Measurements from ENCODE around the gene MYO3B. TPM values are rescaled to one million over a fixed set of nuclear protein-coding genes. Genes with fewer than 3 reads are reported as not detected.

Gene MYO3B
- total RNA-seq, 2 donors from 2014 or later = 0.16 TPM; not detected in 1

GRCh38 chr2:170237572-170238120, 59.7 kb downstream of the MYO3B start:
- Mint-ChIP-seq H3K36me3 (ENCODE audit: low read depth) (no peaks in the 10 kb centered on the region), H3K27ac (no peak overlapping the region), H3K4me1 (no peaks in the 10 kb centered on the region), H3K27me3 (peaks cover 58% of the 10 kb centered on the region), H3K4me3 (no peak overlapping the region)
- ATAC-seq (no peak), DNase-seq (no peak)
- H3K9me3 ChIP-seq (ENCODE audit: control insufficient read depth, low read length, poor library complexity, severe bottlenecking) = no peaks in the 10 kb centered on the region

GRCh38 chr2:170238776-170239175, 60.8 kb downstream of the MYO3B start:
- Mint-ChIP-seq H3K36me3 (ENCODE audit: low read depth) (no peaks in the 10 kb centered on the region), H3K27ac (no peak overlapping the region), H3K4me3 (no peak overlapping the region), H3K4me1 (no peaks in the 10 kb centered on the region), H3K27me3 (peaks cover 67% of the 10 kb centered on the region)
- DNase-seq (no peak), ATAC-seq (no peak)
- no peaks in the 10 kb centered on the region for H3K9me3 ChIP-seq (ENCODE audit: control insufficient read depth, low read length, poor library complexity, severe bottlenecking)

DNA sequence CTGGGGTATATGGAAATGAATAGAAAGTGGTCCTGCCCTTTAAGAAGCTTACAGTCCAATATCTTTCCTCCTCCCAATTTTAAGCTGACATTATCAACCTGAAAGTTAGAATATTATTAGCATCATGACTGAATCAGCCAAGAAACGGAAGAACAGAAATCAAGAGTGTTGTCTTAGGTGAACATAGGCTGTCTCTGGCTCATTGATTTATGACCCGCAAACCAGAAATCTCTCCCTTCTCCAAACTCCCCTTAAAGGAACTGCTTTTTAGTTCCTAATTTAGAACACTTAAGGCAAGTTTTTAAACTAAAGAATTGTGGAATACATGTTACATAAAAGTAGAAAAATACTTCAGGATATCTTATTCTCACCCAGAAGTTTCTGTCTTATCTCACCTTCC, 62.7 kb downstream of the MYO3B start:
- H3K27ac Mint-ChIP-seq = no peak overlapping the region
- H3K9me3 ChIP-seq (ENCODE audit: control insufficient read depth, low read length, poor library complexity, severe bottlenecking) = no peaks in the 10 kb centered on the region
- H3K4me1 Mint-ChIP-seq = no peaks in the 10 kb centered on the region
- DNase-seq (no peak), ATAC-seq (no peak)
- H3K27me3 Mint-ChIP-seq = peaks cover 73% of the 10 kb centered on the region
- no peaks in the 10 kb centered on the region for H3K36me3 Mint-ChIP-seq (ENCODE audit: low read depth)
- H3K4me3 Mint-ChIP-seq = no peak overlapping the region

- Mint-ChIP-seq H3K4me1 (no peaks in the 10 kb centered on the region), H3K36me3 (ENCODE audit: low read depth) (no peaks in the 10 kb centered on the region), H3K27me3 (peaks cover 72% of the 10 kb centered on the region), H3K4me3 (no peak overlapping the region), H3K27ac (no peak overlapping the region)
- ATAC-seq (no peak), DNase-seq (no peak)
- H3K9me3 ChIP-seq (ENCODE audit: control insufficient read depth, low read length, poor library complexity, severe bottlenecking) = no peaks in the 10 kb centered on the region
Measured at GRCh38 chr2:170241756-170242155, 63.8 kb downstream of the MYO3B start.

- no peaks in the 10 kb centered on the region for H3K9me3 ChIP-seq (ENCODE audit: control insufficient read depth, low read length, poor library complexity, severe bottlenecking)
- DNase-seq (no peak), ATAC-seq (no peak)
- Mint-ChIP-seq H3K36me3 (ENCODE audit: low read depth) (no peaks in the 10 kb centered on the region), H3K27ac (no peak overlapping the region), H3K4me3 (no peak overlapping the region), H3K27me3 (peaks cover 58% of the 10 kb centered on the region), H3K4me1 (no peaks in the 10 kb centered on the region)
Measured at GRCh38 chr2:170243118-170243837, 65.3 kb downstream of the MYO3B start.

DNA sequence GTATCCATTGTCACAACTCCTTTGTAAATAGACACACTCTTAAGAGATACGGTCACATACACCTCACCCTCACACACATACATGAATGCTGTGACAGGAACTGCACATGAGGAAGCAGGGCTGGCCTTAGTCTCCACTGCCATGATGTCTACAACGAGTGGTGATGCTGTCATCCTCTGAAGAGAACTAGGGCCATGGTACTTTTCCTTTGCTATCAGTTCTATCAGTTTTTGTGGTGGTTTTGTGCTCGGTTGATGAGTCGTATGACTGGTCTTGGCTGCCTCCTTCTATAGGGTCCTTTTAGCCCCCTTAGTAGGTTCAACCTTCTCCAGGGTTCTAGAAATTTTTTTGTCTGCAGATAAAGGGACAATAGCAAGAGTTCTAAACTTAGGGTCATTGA, 66.0 kb downstream of the MYO3B start:
- Mint-ChIP-seq H3K27me3 (peaks cover 54% of the 10 kb centered on the region), H3K36me3 (ENCODE audit: low read depth) (no peaks in the 10 kb centered on the region), H3K4me3 (no peak overlapping the region), H3K27ac (no peak overlapping the region), H3K4me1 (no peaks in the 10 kb centered on the region)
- DNase-seq (no peak), ATAC-seq (no peak)
- H3K9me3 ChIP-seq (ENCODE audit: control insufficient read depth, low read length, poor library complexity, severe bottlenecking) = no peaks in the 10 kb centered on the region

DNA sequence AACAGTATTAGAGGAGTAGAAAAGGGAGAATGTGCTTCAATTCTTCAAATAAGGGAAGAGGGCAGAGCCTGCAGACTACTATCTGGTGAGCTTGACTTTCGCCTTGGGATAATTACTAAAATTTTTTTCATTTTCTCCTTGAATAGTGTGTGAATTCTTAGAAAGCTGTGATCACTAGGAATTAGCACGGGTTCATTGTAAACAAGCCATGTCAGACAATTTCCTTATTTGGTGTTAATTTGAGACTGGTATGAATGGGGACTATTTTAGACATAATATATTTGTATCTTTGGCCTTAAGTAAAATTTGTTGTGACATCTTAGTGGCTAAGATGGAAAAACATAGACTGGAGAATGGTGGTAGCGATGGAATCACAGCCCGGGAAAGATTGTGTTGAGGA, 66.6 kb downstream of the MYO3B start:
- Mint-ChIP-seq H3K36me3 (ENCODE audit: low read depth) (no peaks in the 10 kb centered on the region), H3K27ac (no peak overlapping the region), H3K4me1 (no peaks in the 10 kb centered on the region), H3K27me3 (peaks cover 49% of the 10 kb centered on the region), H3K4me3 (no peak overlapping the region)
- ATAC-seq (no peak), DNase-seq (no peak)
- no peaks in the 10 kb centered on the region for H3K9me3 ChIP-seq (ENCODE audit: control insufficient read depth, low read length, poor library complexity, severe bottlenecking)

GRCh38 chr2:170245312-170245711, 67.4 kb downstream of the MYO3B start:
- DNase-seq (no peak), ATAC-seq (no peak)
- Mint-ChIP-seq H3K4me1 (no peaks in the 10 kb centered on the region), H3K4me3 (no peak overlapping the region), H3K27me3 (peaks cover 42% of the 10 kb centered on the region), H3K36me3 (ENCODE audit: low read depth) (no peaks in the 10 kb centered on the region), H3K27ac (no peak overlapping the region)
- H3K9me3 ChIP-seq (ENCODE audit: control insufficient read depth, low read length, poor library complexity, severe bottlenecking) = no peaks in the 10 kb centered on the region

DNA sequence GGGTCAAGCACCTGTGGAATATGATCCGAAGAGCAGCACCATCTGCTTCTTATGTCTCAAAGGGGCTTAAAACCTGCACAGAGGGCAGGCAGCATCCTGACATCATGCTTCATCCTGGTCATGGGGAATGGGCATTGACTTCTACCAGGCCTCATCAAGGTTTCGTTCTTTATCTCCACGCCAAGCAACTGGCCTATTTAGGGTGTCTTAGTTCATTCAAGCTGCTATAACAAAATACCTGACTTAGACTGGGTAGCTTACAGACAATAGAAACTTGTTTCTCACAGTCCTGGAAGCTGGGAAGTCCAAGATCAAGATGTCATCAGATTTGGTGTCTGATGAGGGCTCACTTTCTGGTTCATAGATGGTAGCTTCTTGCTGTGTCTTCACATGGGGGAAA, 69.4 kb downstream of the MYO3B start:
- Mint-ChIP-seq H3K4me3 (no peak overlapping the region), H3K27ac (no peak overlapping the region), H3K36me3 (ENCODE audit: low read depth) (no peaks in the 10 kb centered on the region), H3K27me3 (peaks cover 26% of the 10 kb centered on the region), H3K4me1 (no peaks in the 10 kb centered on the region)
- H3K9me3 ChIP-seq (ENCODE audit: control insufficient read depth, low read length, poor library complexity, severe bottlenecking) = no peaks in the 10 kb centered on the region
- ATAC-seq = no peak
- DNase-seq = no peak

- H3K9me3 ChIP-seq (ENCODE audit: control insufficient read depth, low read length, poor library complexity, severe bottlenecking) = no peaks in the 10 kb centered on the region
- Mint-ChIP-seq H3K27ac (no peak overlapping the region), H3K4me3 (no peak overlapping the region), H3K4me1 (no peaks in the 10 kb centered on the region), H3K27me3 (peaks cover 23% of the 10 kb centered on the region), H3K36me3 (ENCODE audit: low read depth) (no peaks in the 10 kb centered on the region)
- no peak for ATAC-seq
- no peak for DNase-seq
Measured at GRCh38 chr2:170247882-170248393, 70.0 kb downstream of the MYO3B start.

GRCh38 chr2:170248574-170249393, 70.8 kb downstream of the MYO3B start:
- DNase-seq (no peak), ATAC-seq (no peak)
- no peak overlapping the region for H3K27ac Mint-ChIP-seq
- H3K9me3 ChIP-seq (ENCODE audit: control insufficient read depth, low read length, poor library complexity, severe bottlenecking) = no peaks in the 10 kb centered on the region
- H3K36me3 Mint-ChIP-seq (ENCODE audit: low read depth) = no peaks in the 10 kb centered on the region
- H3K4me1 Mint-ChIP-seq = no peaks in the 10 kb centered on the region
- no peak overlapping the region for H3K4me3 Mint-ChIP-seq
- peaks cover 25% of the 10 kb centered on the region for H3K27me3 Mint-ChIP-seq

DNA sequence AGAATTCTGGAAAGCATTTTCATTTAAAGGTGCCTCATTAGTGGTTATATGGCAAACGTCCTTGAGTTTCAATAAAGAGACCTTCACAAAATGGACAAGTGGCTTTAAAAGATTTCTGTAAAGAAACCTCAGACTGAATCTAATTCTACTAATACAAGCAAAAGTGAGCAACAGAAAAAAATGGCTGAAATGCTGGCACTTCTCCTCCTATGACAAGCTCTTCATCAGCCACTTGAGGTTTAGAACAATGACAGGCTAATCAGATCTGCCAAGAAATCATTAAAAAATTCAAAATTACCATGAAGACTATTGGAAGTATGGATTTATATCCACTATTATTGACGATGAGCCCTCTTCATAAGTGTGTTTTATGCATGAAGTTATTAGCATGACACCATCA, 71.8 kb downstream of the MYO3B start:
- Mint-ChIP-seq H3K36me3 (ENCODE audit: low read depth) (no peaks in the 10 kb centered on the region), H3K27ac (no peak overlapping the region), H3K27me3 (peaks cover 24% of the 10 kb centered on the region), H3K4me1 (no peaks in the 10 kb centered on the region), H3K4me3 (no peak overlapping the region)
- no peak for DNase-seq
- H3K9me3 ChIP-seq (ENCODE audit: control insufficient read depth, low read length, poor library complexity, severe bottlenecking) = no peaks in the 10 kb centered on the region
- ATAC-seq = no peak

- no peak for DNase-seq
- H3K27ac Mint-ChIP-seq = no peak overlapping the region
- peaks cover 25% of the 10 kb centered on the region for H3K27me3 Mint-ChIP-seq
- no peaks in the 10 kb centered on the region for H3K4me1 Mint-ChIP-seq
- no peak for ATAC-seq
- H3K4me3 Mint-ChIP-seq = no peak overlapping the region
- no peaks in the 10 kb centered on the region for H3K9me3 ChIP-seq (ENCODE audit: control insufficient read depth, low read length, poor library complexity, severe bottlenecking)
- H3K36me3 Mint-ChIP-seq (ENCODE audit: low read depth) = no peaks in the 10 kb centered on the region
Measured at GRCh38 chr2:170250584-170250983, 72.6 kb downstream of the MYO3B start.

Measured in T-helper 17 cell (primary cell).